ENCODE data around the gene COX7A2. TPM values are rescaled to one million over a fixed set of nuclear protein-coding genes. Genes with fewer than 3 reads are reported as not detected.

The COX7A2 gene
- total and polyA plus RNA-seq, 10 of the 15 experiments (the other 5 are each of a cell fraction or from before 2014, with no cell fraction given) = 199 to 1,834 (median 576) TPM

GRCh38 chr6:75243333-75244062 lies at the start of gene COX7A2 (continued):
- TF ChIP-seq DPF2 (IDR thresholded peaks at IDR 0.05) (peak; percentile 82), EGR1 (IDR thresholded peaks at IDR 0.05; ENCODE audit: borderline replicate concordance in 1 of 2, low read depth in 2 of 2, low read length in 2 of 2) (peak in 1 of 2 experiments; percentile 86; a peak in 2 of 3 replicates), RCOR1 (conservative IDR thresholded peaks at IDR 0.05; ENCODE audit: low read depth, low read length) (peak; percentile 46; the same call in 1 of the 2 replicates), SREBF1 (IDR thresholded peaks at IDR 0.05; ENCODE audit: low read length) (no peak), NKRF (conservative IDR thresholded peaks at IDR 0.05) (peak; percentile 76), CEBPB (IDR thresholded peaks at IDR 0.05; ENCODE audit: borderline replicate concordance in 1 of 2, low read depth in 2 of 2, low read length in 2 of 2) (no peak), NR2C2 (IDR thresholded peaks at IDR 0.05; ENCODE audit: borderline replicate concordance, control insufficient read depth, insufficient read length, low read depth) (no peak), HDGF (IDR thresholded peaks at IDR 0.05) (no peak), SP1 (IDR thresholded peaks at IDR 0.05; ENCODE audit: low read depth, low read length) (no peak), BRCA1 (IDR thresholded peaks at IDR 0.05; ENCODE audit: low read depth, low read length) (no peak), NFYA (IDR thresholded peaks at IDR 0.05; ENCODE audit: borderline replicate concordance, low read depth, low read length) (no peak), RB1 (IDR thresholded peaks at IDR 0.05; ENCODE audit: borderline replicate concordance) (0 out of 2 replicates have a peak, but pooled peaks have one; percentile 13), ZNF217 (IDR thresholded peaks at IDR 0.05) (peak; percentile 68; the same call in 1 of the 2 replicates), ZNF207 (IDR thresholded peaks at IDR 0.05; ENCODE audit: borderline replicate concordance) (0 out of 2 replicates have a peak, but pooled peaks have one; percentile 33), RAD51 (IDR thresholded peaks at IDR 0.05) (peak; percentile 79), YY1 (IDR thresholded peaks at IDR 0.05; ENCODE audit: low read depth, low read length) (peak; percentile 96), E2F8 (IDR thresholded peaks at IDR 0.05; ENCODE audit: low read depth, partially characterized antibody) (peak; percentile 76), CHD2 (IDR thresholded peaks at IDR 0.05; ENCODE audit: borderline replicate concordance, low read depth, low read length) (peak; percentile 60; the same call in 1 of the 2 replicates), BHLHE40 (IDR thresholded peaks at IDR 0.05; ENCODE audit: borderline replicate concordance in 1 of 2, low read depth in 2 of 2, low read length in 1 of 2) (peak; percentile 96), HCFC1 (IDR thresholded peaks at IDR 0.05; ENCODE audit: low read length) (peak; percentile 72), MXI1 (IDR thresholded peaks at IDR 0.05; ENCODE audit: low read depth, low read length) (0 out of 2 replicates have a peak, but pooled peaks have one; percentile 50), CREM (IDR thresholded peaks at IDR 0.05; ENCODE audit: low read depth) (peak; percentile 76), TCF12 (IDR thresholded peaks at IDR 0.05; ENCODE audit: low read depth, low read length) (peak; percentile 69; the same call in 1 of the 2 replicates), MYC (IDR thresholded peaks at IDR 0.05; ENCODE audit: insufficient read depth, insufficient read length, insufficient replicate concordance, low read length, severe bottlenecking) (no peak)

All from GM12878 (cell line).